OCI-LY3 (cell line): ENCODE data around the gene MED12L.

ENCODE experiments used
- EZH2phosphoT487 ChIP-seq: fragments of 200-600 bp; shearing (Covaris generic); IDR thresholded peaks from 2 replicates; pipeline ENCODE4 v1.6.1; 2018; ENCODE audit warnings: antibody characterized with exemption, mixed run types, low read depth
- TF ChIP-seq, protein P1 (sequence below): fragments of 200-600, 300-600 bp; sonication (generic); IDR thresholded peaks from 2 replicates; pipeline ENCODE4 v1.5.1; 2014; ENCODE audit warnings: antibody characterized with exemption, low read length, low read depth

DNA sequence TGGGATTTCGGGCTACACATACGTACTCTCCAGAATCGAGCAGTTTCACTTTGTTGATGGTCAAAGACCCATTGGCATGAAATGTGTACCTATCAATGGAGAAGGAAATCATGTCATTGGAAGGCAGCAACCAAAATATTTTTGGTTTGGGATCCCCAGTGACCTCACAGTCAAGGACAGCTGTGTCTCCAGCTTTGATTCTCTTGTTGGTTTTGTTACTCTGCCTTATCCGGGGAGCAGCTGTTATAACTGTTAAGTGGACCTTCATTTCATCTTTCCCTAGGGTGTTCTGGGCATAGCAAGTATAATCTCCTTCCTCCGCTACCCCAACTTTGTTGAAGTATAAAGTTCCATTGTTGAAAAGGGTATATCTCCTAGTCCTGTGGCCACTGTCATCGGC is 352.4 kb downstream of the MED12L start:
- TF ChIP-seq, protein P1, sequence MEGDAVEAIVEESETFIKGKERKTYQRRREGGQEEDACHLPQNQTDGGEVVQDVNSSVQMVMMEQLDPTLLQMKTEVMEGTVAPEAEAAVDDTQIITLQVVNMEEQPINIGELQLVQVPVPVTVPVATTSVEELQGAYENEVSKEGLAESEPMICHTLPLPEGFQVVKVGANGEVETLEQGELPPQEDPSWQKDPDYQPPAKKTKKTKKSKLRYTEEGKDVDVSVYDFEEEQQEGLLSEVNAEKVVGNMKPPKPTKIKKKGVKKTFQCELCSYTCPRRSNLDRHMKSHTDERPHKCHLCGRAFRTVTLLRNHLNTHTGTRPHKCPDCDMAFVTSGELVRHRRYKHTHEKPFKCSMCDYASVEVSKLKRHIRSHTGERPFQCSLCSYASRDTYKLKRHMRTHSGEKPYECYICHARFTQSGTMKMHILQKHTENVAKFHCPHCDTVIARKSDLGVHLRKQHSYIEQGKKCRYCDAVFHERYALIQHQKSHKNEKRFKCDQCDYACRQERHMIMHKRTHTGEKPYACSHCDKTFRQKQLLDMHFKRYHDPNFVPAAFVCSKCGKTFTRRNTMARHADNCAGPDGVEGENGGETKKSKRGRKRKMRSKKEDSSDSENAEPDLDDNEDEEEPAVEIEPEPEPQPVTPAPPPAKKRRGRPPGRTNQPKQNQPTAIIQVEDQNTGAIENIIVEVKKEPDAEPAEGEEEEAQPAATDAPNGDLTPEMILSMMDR: no peak
- TF ChIP-seq EZH2phosphoT487: no peak
